ENCODE results near the gene SCAMP5. TPM values are rescaled to one million over a fixed set of nuclear protein-coding genes. Genes with fewer than 3 reads are reported as not detected.

Gene SCAMP5
- total RNA-seq, 1 experiment from 2014 or later: 6.2 TPM

DNA sequence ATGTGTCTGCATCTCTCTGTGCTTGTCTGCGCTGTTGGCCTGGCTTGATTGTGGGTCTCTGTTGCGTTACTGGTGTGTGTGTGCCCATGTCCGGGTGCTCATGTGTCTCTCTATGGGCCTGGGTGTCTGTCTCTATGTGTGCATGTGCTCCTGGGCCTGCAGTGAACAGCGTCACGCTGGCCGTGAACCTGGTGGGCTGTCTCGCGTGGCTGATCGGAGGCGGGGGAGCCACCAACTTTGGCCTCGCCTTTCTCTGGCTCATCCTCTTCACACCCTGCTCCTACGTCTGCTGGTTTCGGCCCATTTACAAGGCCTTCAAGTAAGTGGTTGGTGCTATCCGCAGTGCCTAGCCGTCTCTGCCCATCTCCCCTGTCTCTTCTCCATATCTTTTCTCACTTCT is 21.1 kb downstream of the SCAMP5 start:
- Histone ChIP-seq H3K27me3 (ENCODE audit: insufficient read depth, low read length) (no peaks in the 10 kb centered on the region), H3K9ac (ENCODE audit: low read length) (no peak overlapping the region), H3K27ac (ENCODE audit: low read depth, low read length) (no peak overlapping the region), H3K4me2 (ENCODE audit: low read length) (no peak overlapping the region), H4K20me1 (ENCODE audit: insufficient read depth) (no peaks in the 10 kb centered on the region), H3K9me2 (ENCODE audit: insufficient read depth) (no peaks in the 10 kb centered on the region), H2AFZ (ENCODE audit: low read depth, low read length, poor library complexity, severe bottlenecking) (no peak overlapping the region), H3K4me3 (replicated peaks in 1 of 2; ENCODE audit: low read depth in 1 of 2, low read length in 2 of 2) (no peak overlapping the region), H3K9me3 (ENCODE audit: control insufficient read depth in 1 of 2, insufficient read depth in 1 of 2, low read depth in 1 of 2, low read length in 2 of 2) (no peaks in the 10 kb centered on the region), H3K4me1 (ENCODE audit: control insufficient read depth in 1 of 2, insufficient read depth in 2 of 2, low read length in 2 of 2) (peaks cover 0 to 7% of the 10 kb centered on the region in 2 experiments; a peak in 2 of 4 replicates), H3K36me3 (ENCODE audit: control insufficient read depth in 1 of 2, insufficient read depth in 2 of 2, low read length in 2 of 2) (no peaks in the 10 kb centered on the region), H3K79me2 (ENCODE audit: insufficient read depth, low read length) (no peaks in the 10 kb centered on the region)
- POLR2A ChIA-PET: interaction anchor here (0.9 kb wide), 1 partner anchor 10 kb away, joined by 4 read pairs; no protein-coding TSS in a partner anchor
- CTCF ChIA-PET: no interaction called here
- ATAC-seq: no peak
- DNase-seq (ENCODE audit: low read depth, low spot score): no peak
- BruUV-seq (replicated peaks): no TSS peak
- TF ChIP-seq SRF (IDR thresholded peaks at IDR 0.05; ENCODE audit: low read depth) (no peak), RAD21 (IDR thresholded peaks at IDR 0.05; ENCODE audit: low read depth) (no peak), EGR1 (IDR thresholded peaks at IDR 0.05; ENCODE audit: low read depth) (no peak), SIN3A (IDR thresholded peaks at IDR 0.05; ENCODE audit: low read depth) (no peak), SP1 (IDR thresholded peaks at IDR 0.05; ENCODE audit: low read depth) (no peak), EZH2phosphoT487 (IDR thresholded peaks at IDR 0.05; ENCODE audit: borderline replicate concordance) (no peak), JUND (IDR thresholded peaks at IDR 0.05) (no peak), FOSL1 (IDR thresholded peaks at IDR 0.05; ENCODE audit: low read depth) (no peak), ZNF274 (IDR thresholded peaks at IDR 0.05; ENCODE audit: low read depth, low read length) (no peak), TCF7L2 (IDR thresholded peaks at IDR 0.05; ENCODE audit: borderline replicate concordance, extremely low read depth, insufficient read depth, insufficient read length) (no peak)
- TF ChIP-seq, protein P1, sequence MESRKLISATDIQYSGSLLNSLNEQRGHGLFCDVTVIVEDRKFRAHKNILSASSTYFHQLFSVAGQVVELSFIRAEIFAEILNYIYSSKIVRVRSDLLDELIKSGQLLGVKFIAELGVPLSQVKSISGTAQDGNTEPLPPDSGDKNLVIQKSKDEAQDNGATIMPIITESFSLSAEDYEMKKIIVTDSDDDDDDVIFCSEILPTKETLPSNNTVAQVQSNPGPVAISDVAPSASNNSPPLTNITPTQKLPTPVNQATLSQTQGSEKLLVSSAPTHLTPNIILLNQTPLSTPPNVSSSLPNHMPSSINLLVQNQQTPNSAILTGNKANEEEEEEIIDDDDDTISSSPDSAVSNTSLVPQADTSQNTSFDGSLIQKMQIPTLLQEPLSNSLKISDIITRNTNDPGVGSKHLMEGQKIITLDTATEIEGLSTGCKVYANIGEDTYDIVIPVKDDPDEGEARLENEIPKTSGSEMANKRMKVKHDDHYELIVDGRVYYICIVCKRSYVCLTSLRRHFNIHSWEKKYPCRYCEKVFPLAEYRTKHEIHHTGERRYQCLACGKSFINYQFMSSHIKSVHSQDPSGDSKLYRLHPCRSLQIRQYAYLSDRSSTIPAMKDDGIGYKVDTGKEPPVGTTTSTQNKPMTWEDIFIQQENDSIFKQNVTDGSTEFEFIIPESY (IDR thresholded peaks at IDR 0.05; ENCODE audit: extremely low read depth, insufficient replicate concordance, low read length): no peak
- TF ChIP-seq, protein P2, sequence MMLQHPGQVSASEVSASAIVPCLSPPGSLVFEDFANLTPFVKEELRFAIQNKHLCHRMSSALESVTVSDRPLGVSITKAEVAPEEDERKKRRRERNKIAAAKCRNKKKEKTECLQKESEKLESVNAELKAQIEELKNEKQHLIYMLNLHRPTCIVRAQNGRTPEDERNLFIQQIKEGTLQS (IDR thresholded peaks at IDR 0.05): no peak
- intact Hi-C loops (cut with micrococcal nuclease): no loop called here
- RAD21 ChIA-PET (ENCODE audit: low non-redundant PET in 1 of 2, low total read pairs in 2 of 2, uncharacterized antibody in 2 of 2, unreplicated experiment in 2 of 2): no interaction called here
